ENCODE measurements around the gene PGAM2.

DNA sequence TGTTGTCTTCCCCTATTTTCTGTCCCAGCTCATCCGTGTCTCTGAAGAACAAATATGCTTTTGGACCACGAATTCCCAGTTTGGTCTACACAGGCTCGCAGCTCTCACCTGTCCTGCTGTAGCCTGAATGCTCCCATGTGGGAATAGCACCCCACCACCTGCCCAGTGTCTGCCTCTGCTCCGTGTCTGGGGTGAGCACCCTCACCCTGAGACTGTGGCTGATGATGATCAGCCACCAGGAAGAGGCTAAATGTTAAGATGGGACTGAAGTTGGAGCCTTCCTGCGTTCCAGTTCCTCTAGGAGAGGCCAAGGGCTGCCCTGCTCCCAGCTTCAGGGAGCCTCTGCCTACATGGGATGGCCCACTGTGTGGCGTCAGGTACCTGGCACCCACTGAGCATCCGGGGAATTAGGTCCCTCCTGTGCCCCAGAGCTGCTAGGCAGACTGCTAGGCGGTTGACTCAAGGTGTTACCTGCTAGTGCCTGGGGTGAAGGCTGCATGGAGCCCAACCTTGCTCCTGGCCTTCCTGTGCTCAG is 3.7 kb downstream of the PGAM2 start:
- TF ChIP-seq, protein P1, sequence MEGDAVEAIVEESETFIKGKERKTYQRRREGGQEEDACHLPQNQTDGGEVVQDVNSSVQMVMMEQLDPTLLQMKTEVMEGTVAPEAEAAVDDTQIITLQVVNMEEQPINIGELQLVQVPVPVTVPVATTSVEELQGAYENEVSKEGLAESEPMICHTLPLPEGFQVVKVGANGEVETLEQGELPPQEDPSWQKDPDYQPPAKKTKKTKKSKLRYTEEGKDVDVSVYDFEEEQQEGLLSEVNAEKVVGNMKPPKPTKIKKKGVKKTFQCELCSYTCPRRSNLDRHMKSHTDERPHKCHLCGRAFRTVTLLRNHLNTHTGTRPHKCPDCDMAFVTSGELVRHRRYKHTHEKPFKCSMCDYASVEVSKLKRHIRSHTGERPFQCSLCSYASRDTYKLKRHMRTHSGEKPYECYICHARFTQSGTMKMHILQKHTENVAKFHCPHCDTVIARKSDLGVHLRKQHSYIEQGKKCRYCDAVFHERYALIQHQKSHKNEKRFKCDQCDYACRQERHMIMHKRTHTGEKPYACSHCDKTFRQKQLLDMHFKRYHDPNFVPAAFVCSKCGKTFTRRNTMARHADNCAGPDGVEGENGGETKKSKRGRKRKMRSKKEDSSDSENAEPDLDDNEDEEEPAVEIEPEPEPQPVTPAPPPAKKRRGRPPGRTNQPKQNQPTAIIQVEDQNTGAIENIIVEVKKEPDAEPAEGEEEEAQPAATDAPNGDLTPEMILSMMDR (IDR thresholded peaks at IDR 0.05), result no peak
- no peak for TF ChIP-seq POLR2A (IDR thresholded peaks at IDR 0.05)

Measured in breast epithelium (tissue), 3 donors.